ENCODE data around the gene PKDREJ. TPM values are rescaled to one million over a fixed set of nuclear protein-coding genes. Genes with fewer than 3 reads are reported as not detected.

The PKDREJ gene
- total RNA-seq, 1 experiment from 2014 or later = not detected

DNA sequence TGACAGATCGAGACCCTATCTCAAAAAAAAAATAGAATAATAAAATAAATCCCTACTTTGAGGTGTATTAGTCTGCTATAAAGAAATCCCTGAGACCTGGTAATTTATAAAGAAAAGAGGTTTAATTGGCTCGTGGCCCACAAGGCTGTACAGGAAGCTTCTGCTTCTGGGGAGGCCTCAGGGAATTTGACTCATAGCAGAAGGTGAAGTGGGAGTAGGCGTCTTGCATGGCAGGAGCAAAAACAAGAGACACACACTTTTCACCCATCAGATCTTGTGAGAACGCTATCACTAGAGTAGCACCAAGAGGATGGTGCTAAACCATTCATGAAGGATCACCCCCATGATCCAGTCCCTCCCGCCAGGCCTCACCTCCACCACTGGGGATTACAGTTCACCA is 42.2 kb downstream of the PKDREJ start:
- in situ Hi-C loops (cut with HindIII; ENCODE audit: low pct_unique_long_range_greater_than_20kb, low sequenced_read_pairs) (no loop called here), intact Hi-C loops (cut with micrococcal nuclease; ENCODE audit: unreplicated experiment) (no loop called here)
- ATAC-seq = no peak
- H3K36me3 ChIP-seq (ENCODE audit: control insufficient read depth, insufficient read depth, low read length) = no peaks in the 10 kb centered on the region
- BruUV-seq (replicated peaks) = no TSS peak
- ChIA-PET POLR2A (no interaction called here), CTCF (no interaction called here)
- H3K27ac ChIP-seq (ENCODE audit: low read length) = no peak overlapping the region
- no peak for DNase-seq (ENCODE audit: low read depth, low spot score)
- H3K9me3 ChIP-seq (ENCODE audit: control insufficient read depth, insufficient read depth, low read depth, low read length) = no peaks in the 10 kb centered on the region
- H3K27me3 ChIP-seq (ENCODE audit: control insufficient read depth, insufficient read depth, low read length) = no peaks in the 10 kb centered on the region
- no peak overlapping the region for H3K4me3 ChIP-seq (ENCODE audit: low read depth in 2 of 2, low read length in 2 of 2)
- H3K4me1 ChIP-seq (ENCODE audit: control insufficient read depth, insufficient read depth, low read length) = no peaks in the 10 kb centered on the region
- TF ChIP-seq TCF7L2 (IDR thresholded peaks at IDR 0.05; ENCODE audit: low read depth, low read length) (no peak), POLR2AphosphoS5 (IDR thresholded peaks at IDR 0.05; ENCODE audit: low read depth, low read length) (no peak), SIN3A (IDR thresholded peaks at IDR 0.05; ENCODE audit: borderline replicate concordance, insufficient read depth, low read depth, low read length) (no peak)
- TF ChIP-seq, protein P1, sequence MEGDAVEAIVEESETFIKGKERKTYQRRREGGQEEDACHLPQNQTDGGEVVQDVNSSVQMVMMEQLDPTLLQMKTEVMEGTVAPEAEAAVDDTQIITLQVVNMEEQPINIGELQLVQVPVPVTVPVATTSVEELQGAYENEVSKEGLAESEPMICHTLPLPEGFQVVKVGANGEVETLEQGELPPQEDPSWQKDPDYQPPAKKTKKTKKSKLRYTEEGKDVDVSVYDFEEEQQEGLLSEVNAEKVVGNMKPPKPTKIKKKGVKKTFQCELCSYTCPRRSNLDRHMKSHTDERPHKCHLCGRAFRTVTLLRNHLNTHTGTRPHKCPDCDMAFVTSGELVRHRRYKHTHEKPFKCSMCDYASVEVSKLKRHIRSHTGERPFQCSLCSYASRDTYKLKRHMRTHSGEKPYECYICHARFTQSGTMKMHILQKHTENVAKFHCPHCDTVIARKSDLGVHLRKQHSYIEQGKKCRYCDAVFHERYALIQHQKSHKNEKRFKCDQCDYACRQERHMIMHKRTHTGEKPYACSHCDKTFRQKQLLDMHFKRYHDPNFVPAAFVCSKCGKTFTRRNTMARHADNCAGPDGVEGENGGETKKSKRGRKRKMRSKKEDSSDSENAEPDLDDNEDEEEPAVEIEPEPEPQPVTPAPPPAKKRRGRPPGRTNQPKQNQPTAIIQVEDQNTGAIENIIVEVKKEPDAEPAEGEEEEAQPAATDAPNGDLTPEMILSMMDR (IDR thresholded peaks at IDR 0.05) = no peak
- TF ChIP-seq, protein P2, sequence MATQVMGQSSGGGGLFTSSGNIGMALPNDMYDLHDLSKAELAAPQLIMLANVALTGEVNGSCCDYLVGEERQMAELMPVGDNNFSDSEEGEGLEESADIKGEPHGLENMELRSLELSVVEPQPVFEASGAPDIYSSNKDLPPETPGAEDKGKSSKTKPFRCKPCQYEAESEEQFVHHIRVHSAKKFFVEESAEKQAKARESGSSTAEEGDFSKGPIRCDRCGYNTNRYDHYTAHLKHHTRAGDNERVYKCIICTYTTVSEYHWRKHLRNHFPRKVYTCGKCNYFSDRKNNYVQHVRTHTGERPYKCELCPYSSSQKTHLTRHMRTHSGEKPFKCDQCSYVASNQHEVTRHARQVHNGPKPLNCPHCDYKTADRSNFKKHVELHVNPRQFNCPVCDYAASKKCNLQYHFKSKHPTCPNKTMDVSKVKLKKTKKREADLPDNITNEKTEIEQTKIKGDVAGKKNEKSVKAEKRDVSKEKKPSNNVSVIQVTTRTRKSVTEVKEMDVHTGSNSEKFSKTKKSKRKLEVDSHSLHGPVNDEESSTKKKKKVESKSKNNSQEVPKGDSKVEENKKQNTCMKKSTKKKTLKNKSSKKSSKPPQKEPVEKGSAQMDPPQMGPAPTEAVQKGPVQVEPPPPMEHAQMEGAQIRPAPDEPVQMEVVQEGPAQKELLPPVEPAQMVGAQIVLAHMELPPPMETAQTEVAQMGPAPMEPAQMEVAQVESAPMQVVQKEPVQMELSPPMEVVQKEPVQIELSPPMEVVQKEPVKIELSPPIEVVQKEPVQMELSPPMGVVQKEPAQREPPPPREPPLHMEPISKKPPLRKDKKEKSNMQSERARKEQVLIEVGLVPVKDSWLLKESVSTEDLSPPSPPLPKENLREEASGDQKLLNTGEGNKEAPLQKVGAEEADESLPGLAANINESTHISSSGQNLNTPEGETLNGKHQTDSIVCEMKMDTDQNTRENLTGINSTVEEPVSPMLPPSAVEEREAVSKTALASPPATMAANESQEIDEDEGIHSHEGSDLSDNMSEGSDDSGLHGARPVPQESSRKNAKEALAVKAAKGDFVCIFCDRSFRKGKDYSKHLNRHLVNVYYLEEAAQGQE (IDR thresholded peaks at IDR 0.05; ENCODE audit: insufficient read depth in 1 of 2, low read depth in 2 of 2, low read length in 1 of 2) = no peak

DNA sequence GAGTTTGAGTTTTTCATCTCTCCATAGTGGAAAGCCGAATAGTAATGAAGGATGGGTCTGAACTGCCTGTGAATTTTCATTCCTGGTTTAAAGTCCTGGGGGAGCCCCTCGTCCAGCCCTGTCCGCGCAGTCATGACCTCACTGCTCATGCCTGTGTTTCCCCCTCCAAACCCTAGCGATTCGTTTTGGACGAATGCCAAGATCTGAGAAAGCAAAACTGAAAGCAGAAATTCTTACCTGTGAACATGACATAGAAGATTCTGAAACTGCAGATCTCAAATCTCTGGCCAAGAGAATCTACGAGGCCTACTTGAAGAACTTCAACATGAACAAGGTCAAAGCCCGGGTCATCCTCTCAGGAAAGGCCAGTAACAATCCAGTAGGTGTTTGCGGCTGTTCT is 43.5 kb downstream of the PKDREJ start:
- Histone ChIP-seq H3K27ac (ENCODE audit: low read length) (no peak overlapping the region), H3K4me1 (ENCODE audit: control insufficient read depth, insufficient read depth, low read length) (no peaks in the 10 kb centered on the region), H3K4me3 (ENCODE audit: low read depth in 2 of 2, low read length in 2 of 2) (no peak overlapping the region), H3K27me3 (ENCODE audit: control insufficient read depth, insufficient read depth, low read length) (no peaks in the 10 kb centered on the region), H3K36me3 (ENCODE audit: control insufficient read depth, insufficient read depth, low read length) (no peaks in the 10 kb centered on the region), H3K9me3 (ENCODE audit: control insufficient read depth, insufficient read depth, low read depth, low read length) (no peaks in the 10 kb centered on the region)
- ChIA-PET CTCF (no interaction called here), POLR2A (no interaction called here)
- no peak for ATAC-seq
- TF ChIP-seq TCF7L2 (IDR thresholded peaks at IDR 0.05; ENCODE audit: low read depth, low read length) = no peak
- TF ChIP-seq, protein P2 (IDR thresholded peaks at IDR 0.05; ENCODE audit: insufficient read depth in 1 of 2, low read depth in 2 of 2, low read length in 1 of 2) = no peak
- TF ChIP-seq SIN3A (IDR thresholded peaks at IDR 0.05; ENCODE audit: borderline replicate concordance, insufficient read depth, low read depth, low read length) = no peak
- TF ChIP-seq, protein P1 (IDR thresholded peaks at IDR 0.05) = no peak
- TF ChIP-seq POLR2AphosphoS5 (IDR thresholded peaks at IDR 0.05; ENCODE audit: low read depth, low read length) = no peak
- intact Hi-C loops (cut with micrococcal nuclease; ENCODE audit: unreplicated experiment) = no loop called here
- no peak for DNase-seq (ENCODE audit: low read depth, low spot score)
- BruUV-seq (replicated peaks) = no TSS peak
- in situ Hi-C loops (cut with HindIII; ENCODE audit: low pct_unique_long_range_greater_than_20kb, low sequenced_read_pairs) = no loop called here
